ENCODE measurements around the gene VIPAS39. TPM values are rescaled to one million over a fixed set of nuclear protein-coding genes. Genes with fewer than 3 reads are reported as not detected.

VIPAS39 gene
- total and polyA plus RNA-seq, 2 of the 13 experiments (the other 11 are each of a cell fraction or from before 2014, with no cell fraction given), result 13.3 to 21.5 TPM

- TF ChIP-seq CCDC6 (CRISPR knock-in tag; IDR thresholded peaks at IDR 0.05), result peak; percentile 75; the same call in 1 of the 2 replicates
- TF ChIP-seq POGZ (CRISPR knock-in tag; IDR thresholded peaks at IDR 0.05), result 0 out of 2 replicates have a peak, but pooled peaks have one; percentile 45
- TF ChIP-seq WIZ (CRISPR knock-in tag; IDR thresholded peaks at IDR 0.05), result peak; percentile 25; the same call in 1 of the 2 replicates
- no peak for TF ChIP-seq ZFP62 (CRISPR knock-in tag; IDR thresholded peaks at IDR 0.05)
- no peak for TF ChIP-seq ZBTB25 (CRISPR knock-in tag; IDR thresholded peaks at IDR 0.05)
- TF ChIP-seq MYPOP (CRISPR knock-in tag; IDR thresholded peaks at IDR 0.05), result peak; percentile 75; the same call in 1 of the 2 replicates
- TF ChIP-seq TGIF2 (CRISPR knock-in tag; IDR thresholded peaks at IDR 0.05), result peak; percentile 28; the same call in 1 of the 2 replicates
- peak; percentile 81; the same call in 1 of the 2 replicates for TF ChIP-seq ZNF703 (CRISPR knock-in tag; IDR thresholded peaks at IDR 0.05; ENCODE audit: borderline replicate concordance)
- peak; percentile 72; the same call in 1 of the 2 replicates for TF ChIP-seq HOXA5 (CRISPR knock-in tag; IDR thresholded peaks at IDR 0.05)
- 0 out of 2 replicates have a peak, but pooled peaks have one; percentile 32 for TF ChIP-seq SNAPC5 (CRISPR knock-in tag; IDR thresholded peaks at IDR 0.05; ENCODE audit: borderline replicate concordance)
- TF ChIP-seq ZNF354B (CRISPR knock-in tag; IDR thresholded peaks at IDR 0.05), result 0 out of 2 replicates have a peak, but pooled peaks have one; percentile 65
- TF ChIP-seq ZNF746 (CRISPR knock-in tag; IDR thresholded peaks at IDR 0.05), result 0 out of 2 replicates have a peak, but pooled peaks have one; percentile 19
- TF ChIP-seq ZNF614 (CRISPR knock-in tag; IDR thresholded peaks at IDR 0.05; ENCODE audit: borderline replicate concordance), result no peak
- 0 out of 2 replicates have a peak, but pooled peaks have one; percentile 32 for TF ChIP-seq ZNF749 (CRISPR knock-in tag; IDR thresholded peaks at IDR 0.05; ENCODE audit: borderline replicate concordance)
- peak; percentile 86 for TF ChIP-seq ZNF777 (CRISPR knock-in tag; IDR thresholded peaks at IDR 0.05)
- peak; percentile 67; the same call in 1 of the 2 replicates for TF ChIP-seq REL (CRISPR knock-in tag; conservative IDR thresholded peaks at IDR 0.05)
- peak; percentile 61; the same call in 1 of the 2 replicates for TF ChIP-seq KLF12 (CRISPR knock-in tag; IDR thresholded peaks at IDR 0.05; ENCODE audit: borderline replicate concordance)
- TF ChIP-seq ZNF772 (CRISPR knock-in tag; IDR thresholded peaks at IDR 0.05), result peak; percentile 48; the same call in 1 of the 2 replicates
- TF ChIP-seq ZFY (CRISPR knock-in tag; IDR thresholded peaks at IDR 0.05), result peak; percentile 71
- TF ChIP-seq POLR2G (IDR thresholded peaks at IDR 0.05; ENCODE audit: low read depth, low read length), result 0 out of 2 replicates have a peak, but pooled peaks have one; percentile 30
- 0 out of 2 replicates have a peak, but pooled peaks have one; percentile 26 for TF ChIP-seq PHF8 (CRISPR knock-in tag; IDR thresholded peaks at IDR 0.05)
- TF ChIP-seq REXO4 (CRISPR knock-in tag; IDR thresholded peaks at IDR 0.05; ENCODE audit: borderline replicate concordance), result 0 out of 2 replicates have a peak, but pooled peaks have one; percentile 8
- TF ChIP-seq RORA (CRISPR knock-in tag; IDR thresholded peaks at IDR 0.05), result no peak
- TF ChIP-seq ZNF597 (CRISPR knock-in tag; IDR thresholded peaks at IDR 0.05), result no peak
- peak; percentile 20; the same call in 1 of the 2 replicates for TF ChIP-seq ZNF691 (CRISPR knock-in tag; IDR thresholded peaks at IDR 0.05; ENCODE audit: borderline replicate concordance, low read depth)
Observed at GRCh38 chr14:77498120-77498979, 40.9 kb upstream of the VIPAS39 start, which contains the start of gene ISM2 (continued).
